OCI-LY1 (cell line): ENCODE measurements around the gene SPTBN2.

Experiments used
- H2AFZ ChIP-seq: fragments of 200-600 bp; sonication (generic), shearing (Covaris generic); 2 replicates; pipeline ENCODE4 v1.6.0; 2014; ENCODE audit warnings: antibody characterized with exemption, mild to moderate bottlenecking, low read length
- H3F3A ChIP-seq: fragments of 200-600 bp; sonication (generic), shearing (Covaris generic); 2 replicates; pipeline ENCODE4 v1.6.0; 2014; ENCODE audit warnings: mild to moderate bottlenecking, antibody characterized with exemption, low read length, moderate library complexity; ENCODE audit not compliant: insufficient read depth
- H3K27ac ChIP-seq: fragments of 200-600 bp; sonication (generic); 2 replicates; pipeline ENCODE4 v1.5.1; 2014; ENCODE audit warnings: low read length, mixed run types, mild to moderate bottlenecking, low read depth; ENCODE audit not compliant: poor library complexity, severe bottlenecking
- H3K27me3 ChIP-seq: fragments of 200-600 bp; sonication (generic); 2 replicates; pipeline ENCODE4 v1.6.0; 2014; ENCODE audit warnings: antibody characterized with exemption, mild to moderate bottlenecking, low read length, moderate library complexity; ENCODE audit not compliant: insufficient read depth
- H3K36me3 ChIP-seq: fragments of 200-600 bp; sonication (generic); 2 replicates; pipeline ENCODE4 v1.6.1; 2014; ENCODE audit warnings: mild to moderate bottlenecking, antibody characterized with exemption, low read length, moderate library complexity, mixed read lengths; ENCODE audit not compliant: insufficient read depth
- H3K4me1 ChIP-seq: fragments of 200-600 bp; sonication (generic); 2 replicates; pipeline ENCODE4 v1.5.1; 2014; ENCODE audit warnings: mild to moderate bottlenecking, low read length, moderate library complexity; ENCODE audit not compliant: insufficient read depth, severe bottlenecking
- H3K4me2 ChIP-seq: fragments of 200-600 bp; sonication (generic), shearing (Covaris generic); 2 replicates; pipeline ENCODE4 v1.6.1; 2014; ENCODE audit warnings: low read length
- H3K4me3 ChIP-seq: fragments of 200-600 bp; sonication (generic); 2 replicates; pipeline ENCODE4 v1.5.1; 2014; ENCODE audit warnings: low read length, low read depth, mild to moderate bottlenecking, mixed read lengths; ENCODE audit not compliant: poor library complexity, severe bottlenecking
- H3K79me2 ChIP-seq: fragments of 200-600 bp; shearing (Covaris generic); 2 replicates; pipeline ENCODE4 v1.6.1; 2016; ENCODE audit warnings: mixed run types, low read length, mixed read lengths; ENCODE audit not compliant: insufficient read depth
- H3K9ac ChIP-seq: fragments of 200-600 bp; sonication (generic), shearing (Covaris generic); 2 replicates; pipeline ENCODE4 v1.6.1; 2014; ENCODE audit warnings: mild to moderate bottlenecking, low read length, mixed read lengths
- H3K9me2 ChIP-seq: fragments of 200-600 bp; sonication (generic), shearing (Covaris generic); 2 replicates; pipeline ENCODE4 v1.6.1; 2014; ENCODE audit warnings: low read depth, mild to moderate bottlenecking, low read length, mixed read lengths
- H3K9me3 ChIP-seq: fragments of 200-600 bp; shearing (Covaris generic); 2 replicates; pipeline ENCODE4 v1.6.1; 2014; ENCODE audit warnings: low read length, mixed read lengths
- H4K20me1 ChIP-seq: fragments of 200-600 bp; sonication (generic), shearing (Covaris generic); 2 replicates; pipeline ENCODE4 v1.6.0; 2016; ENCODE audit warnings: mild to moderate bottlenecking, low read length; ENCODE audit not compliant: insufficient read depth
- EZH2 ChIP-seq: fragments of 200-600 bp; sonication (generic), shearing (Covaris generic); IDR thresholded peaks from 2 replicates; pipeline ENCODE4 v1.8.0; 2017; ENCODE audit warnings: borderline replicate concordance, mixed run types, mild to moderate bottlenecking, antibody characterized with exemption, low read length, moderate library complexity, mixed read lengths
- TF ChIP-seq, protein P1 (sequence below): fragments of 200-600 bp; sonication (generic), shearing (Covaris generic); IDR thresholded peaks from 2 replicates; pipeline ENCODE4 v1.5.1; 2017; ENCODE audit warnings: mild to moderate bottlenecking, antibody characterized with exemption, low read length, moderate library complexity, mixed read lengths

The SPTBN2 gene

DNA sequence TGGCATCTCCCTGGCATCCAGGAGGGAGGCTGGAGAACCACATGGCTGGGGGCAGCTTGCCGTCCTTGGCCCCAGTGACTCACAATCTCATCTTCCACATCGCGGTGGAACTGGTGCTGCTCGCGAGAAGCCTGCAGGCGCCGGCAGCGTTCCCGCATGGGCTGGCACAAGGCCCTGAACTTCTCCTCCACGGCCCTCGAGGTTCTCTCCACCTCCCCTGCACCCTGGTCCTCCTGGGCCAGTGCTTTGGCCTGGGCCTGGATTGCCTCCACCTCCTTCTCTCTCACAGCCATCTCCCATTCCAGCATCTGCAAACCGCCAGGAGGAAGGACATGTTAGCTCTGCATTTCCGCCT is 35.0 kb downstream of the SPTBN2 start:
- H3K9me3 ChIP-seq: no peaks in the 10 kb centered on the region
- H3K9ac ChIP-seq: no peak overlapping the region
- no peaks in the 10 kb centered on the region for H3K79me2 ChIP-seq
- no peak overlapping the region for H2AFZ ChIP-seq
- no peak overlapping the region for H3K4me2 ChIP-seq
- H3K4me3 ChIP-seq: no peak overlapping the region
- H3K27me3 ChIP-seq: no peaks in the 10 kb centered on the region
- TF ChIP-seq, protein P1, sequence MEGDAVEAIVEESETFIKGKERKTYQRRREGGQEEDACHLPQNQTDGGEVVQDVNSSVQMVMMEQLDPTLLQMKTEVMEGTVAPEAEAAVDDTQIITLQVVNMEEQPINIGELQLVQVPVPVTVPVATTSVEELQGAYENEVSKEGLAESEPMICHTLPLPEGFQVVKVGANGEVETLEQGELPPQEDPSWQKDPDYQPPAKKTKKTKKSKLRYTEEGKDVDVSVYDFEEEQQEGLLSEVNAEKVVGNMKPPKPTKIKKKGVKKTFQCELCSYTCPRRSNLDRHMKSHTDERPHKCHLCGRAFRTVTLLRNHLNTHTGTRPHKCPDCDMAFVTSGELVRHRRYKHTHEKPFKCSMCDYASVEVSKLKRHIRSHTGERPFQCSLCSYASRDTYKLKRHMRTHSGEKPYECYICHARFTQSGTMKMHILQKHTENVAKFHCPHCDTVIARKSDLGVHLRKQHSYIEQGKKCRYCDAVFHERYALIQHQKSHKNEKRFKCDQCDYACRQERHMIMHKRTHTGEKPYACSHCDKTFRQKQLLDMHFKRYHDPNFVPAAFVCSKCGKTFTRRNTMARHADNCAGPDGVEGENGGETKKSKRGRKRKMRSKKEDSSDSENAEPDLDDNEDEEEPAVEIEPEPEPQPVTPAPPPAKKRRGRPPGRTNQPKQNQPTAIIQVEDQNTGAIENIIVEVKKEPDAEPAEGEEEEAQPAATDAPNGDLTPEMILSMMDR: no peak
- no peak for TF ChIP-seq EZH2
- H3K4me1 ChIP-seq: peaks cover 8% of the 10 kb centered on the region
- H3F3A ChIP-seq: no peaks in the 10 kb centered on the region
- no peaks in the 10 kb centered on the region for H4K20me1 ChIP-seq
- no peak overlapping the region for H3K27ac ChIP-seq
- H3K9me2 ChIP-seq: no peaks in the 10 kb centered on the region
- H3K36me3 ChIP-seq: peaks cover 47% of the 10 kb centered on the region

DNA sequence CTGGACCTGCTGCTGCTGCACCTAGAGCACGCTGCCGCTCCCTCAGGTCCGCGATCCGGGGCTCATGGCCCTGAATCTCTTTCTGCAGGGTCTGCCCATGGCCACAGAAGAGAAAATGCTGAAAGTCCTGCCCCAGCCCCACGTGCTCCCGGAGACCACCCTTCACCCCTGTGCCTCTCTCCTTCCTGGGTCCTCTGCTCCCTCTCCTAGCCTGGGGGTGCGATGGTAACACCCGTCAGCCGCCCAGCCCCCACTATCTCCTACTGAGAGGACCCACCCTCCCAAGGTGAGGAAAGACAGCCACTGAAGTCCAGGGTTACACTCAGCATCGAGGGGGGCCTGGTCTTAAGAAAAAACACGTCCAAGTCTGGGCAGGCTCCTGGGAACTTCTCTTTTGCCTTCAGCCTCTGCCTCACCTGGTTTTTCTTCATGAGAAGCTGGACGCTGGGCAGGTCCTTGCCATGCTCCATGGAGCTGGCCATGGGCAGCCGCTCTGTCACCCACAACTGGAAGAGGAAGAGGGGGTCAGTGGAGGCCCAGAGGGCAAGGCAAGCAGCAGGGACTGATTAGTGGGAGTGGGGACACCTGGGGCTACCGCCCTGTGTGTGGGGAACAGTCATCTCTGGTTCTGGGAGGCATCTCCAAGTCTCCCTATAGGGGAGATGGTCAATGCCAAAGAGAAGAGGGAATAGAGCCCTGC is 35.5 kb downstream of the SPTBN2 start:
- no peaks in the 10 kb centered on the region for H3K79me2 ChIP-seq
- H3F3A ChIP-seq: no peaks in the 10 kb centered on the region
- no peaks in the 10 kb centered on the region for H4K20me1 ChIP-seq
- no peak overlapping the region for H3K4me3 ChIP-seq
- H2AFZ ChIP-seq: no peak overlapping the region
- no peak overlapping the region for H3K27ac ChIP-seq
- TF ChIP-seq EZH2: no peak
- TF ChIP-seq, protein P1: no peak
- H3K9me2 ChIP-seq: no peaks in the 10 kb centered on the region
- H3K36me3 ChIP-seq: peaks cover 46% of the 10 kb centered on the region
- no peak overlapping the region for H3K9ac ChIP-seq
- H3K9me3 ChIP-seq: no peaks in the 10 kb centered on the region
- H3K27me3 ChIP-seq: no peaks in the 10 kb centered on the region
- H3K4me1 ChIP-seq: peaks cover 8% of the 10 kb centered on the region
- H3K4me2 ChIP-seq: no peak overlapping the region

DNA sequence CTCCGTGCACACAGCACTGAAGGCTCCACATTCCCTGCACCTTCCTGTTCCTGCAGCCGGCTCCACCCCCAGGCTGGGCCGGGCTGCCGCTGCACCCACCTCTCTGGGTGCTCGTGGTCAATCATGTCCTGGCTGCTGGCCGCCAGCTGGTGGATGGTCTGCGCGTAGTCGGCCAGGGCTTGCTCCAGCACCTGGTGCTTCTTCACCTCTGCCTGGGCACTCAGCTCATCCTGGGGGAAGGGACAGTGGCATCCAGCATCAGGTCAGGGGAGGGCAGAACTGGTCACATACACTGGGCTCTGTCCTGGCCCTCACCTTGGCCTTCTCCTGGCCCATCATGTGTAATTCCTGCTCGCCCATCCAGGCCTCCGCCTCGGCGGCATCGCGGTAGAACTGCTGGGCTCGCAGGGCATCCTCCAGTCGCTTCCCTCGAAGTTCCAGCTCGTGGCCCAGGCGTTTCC is 36.1 kb downstream of the SPTBN2 start:
- no peaks in the 10 kb centered on the region for H4K20me1 ChIP-seq
- no peaks in the 10 kb centered on the region for H3K9me3 ChIP-seq
- TF ChIP-seq, protein P1: no peak
- TF ChIP-seq EZH2: no peak
- H3K79me2 ChIP-seq: no peaks in the 10 kb centered on the region
- no peak overlapping the region for H3K9ac ChIP-seq
- peaks cover 8% of the 10 kb centered on the region for H3K4me1 ChIP-seq
- H3K36me3 ChIP-seq: peaks cover 46% of the 10 kb centered on the region
- no peak overlapping the region for H3K4me2 ChIP-seq
- no peak overlapping the region for H2AFZ ChIP-seq
- H3K4me3 ChIP-seq: no peak overlapping the region
- H3K27ac ChIP-seq: no peak overlapping the region
- H3F3A ChIP-seq: no peaks in the 10 kb centered on the region
- H3K9me2 ChIP-seq: no peaks in the 10 kb centered on the region
- H3K27me3 ChIP-seq: no peaks in the 10 kb centered on the region
